Occipital lobe (tissue), 2 donors: ENCODE results near the gene NTHL1. TPM values are rescaled to one million over a fixed set of nuclear protein-coding genes. Genes with fewer than 3 reads are reported as not detected.

Experiments used
- DNase-seq: peaks from one replicate; lab custom pipeline; 2025; lab: John Stamatoyannopoulos, UW
- total RNA-seq: library from RNA; depleted of rRNA; stranded (reverse); fragments of >200 nt; gene quantifications from one replicate; pipeline ENCODE4 v1.2.3, GENCODE V29; 2014

Gene NTHL1
- total RNA-seq, 1 donor from 2014 or later: 20.3 TPM

GRCh38 chr16:2066139-2066538, 18.5 kb upstream of the NTHL1 start:
- DNase-seq: no peak

DNA sequence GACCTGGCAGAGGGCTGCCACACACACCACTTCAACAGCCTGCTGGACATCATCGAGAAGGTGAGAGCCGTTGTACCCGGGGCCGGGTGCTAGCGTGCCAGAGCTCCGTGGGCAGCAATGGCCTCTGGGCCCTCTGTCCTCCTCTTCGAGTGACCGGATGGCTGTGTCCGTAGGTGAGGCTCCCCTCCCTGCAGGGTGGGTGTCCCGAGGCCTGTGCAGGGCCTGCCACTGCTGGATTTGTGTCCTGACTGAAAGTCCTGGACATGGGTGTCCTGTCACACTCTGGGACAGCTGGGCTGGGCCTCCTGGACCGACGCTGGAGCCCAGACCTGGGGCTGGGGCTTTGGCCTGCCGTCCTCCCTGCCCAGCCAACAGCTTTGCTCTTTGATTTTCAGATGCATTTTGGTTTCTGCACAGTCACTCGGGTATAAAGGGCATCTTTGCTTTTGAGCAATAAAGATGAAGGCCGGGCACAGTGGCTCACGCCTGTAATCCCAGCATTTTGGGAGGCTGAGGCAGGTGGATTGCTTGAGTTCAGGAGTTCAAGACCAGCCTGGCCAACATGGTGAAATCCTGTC, 16.8 kb upstream of the NTHL1 start:
- no peak for DNase-seq

DNA sequence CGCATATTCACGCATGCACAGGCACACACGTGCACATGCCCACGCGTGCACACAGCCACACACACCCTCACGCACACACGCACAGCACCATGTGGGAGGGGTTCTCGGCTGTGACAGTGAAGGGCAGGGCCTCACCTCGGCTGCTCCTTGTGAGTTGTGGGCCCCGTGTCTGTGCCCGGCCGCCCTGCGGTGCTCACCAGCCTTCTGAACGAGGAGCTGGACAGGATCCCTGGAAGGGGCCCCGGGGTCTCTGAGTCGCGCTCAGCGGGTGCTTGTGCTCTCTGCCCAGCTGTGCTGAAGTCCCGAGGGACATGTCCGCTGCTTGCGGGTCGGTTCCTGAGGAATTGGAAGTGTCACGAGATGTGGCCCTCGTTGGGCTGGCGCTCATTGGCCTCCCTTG, 16.2 kb upstream of the NTHL1 start:
- DNase-seq: no peak

- no peak for DNase-seq
These were observed 15.2 kb upstream of the NTHL1 start for GRCh38 chr16:2062801-2063200.

GRCh38 chr16:2061526-2061925, 13.9 kb upstream of the NTHL1 start:
- no peak for DNase-seq

DNA sequence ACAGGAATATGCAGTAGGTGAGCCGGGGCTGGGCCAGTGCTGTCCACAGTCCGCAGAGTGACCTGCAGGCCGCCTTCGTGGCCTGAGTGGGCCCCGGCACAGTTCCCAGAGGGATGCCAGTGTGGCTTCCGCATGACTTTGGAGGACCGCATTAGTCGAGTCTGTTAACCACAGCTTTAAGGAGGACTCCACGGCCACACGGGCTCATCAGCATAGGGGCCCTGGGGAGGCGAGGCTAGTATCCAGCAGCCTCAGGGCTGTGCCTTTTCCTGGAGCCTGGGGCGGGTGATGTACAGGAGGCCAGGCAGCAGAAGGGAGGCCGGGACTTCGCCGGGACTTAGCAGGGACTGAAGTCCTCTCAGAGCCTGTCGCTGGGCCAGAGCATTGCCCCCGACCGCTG, 13.4 kb upstream of the NTHL1 start:
- DNase-seq: no peak

DNA sequence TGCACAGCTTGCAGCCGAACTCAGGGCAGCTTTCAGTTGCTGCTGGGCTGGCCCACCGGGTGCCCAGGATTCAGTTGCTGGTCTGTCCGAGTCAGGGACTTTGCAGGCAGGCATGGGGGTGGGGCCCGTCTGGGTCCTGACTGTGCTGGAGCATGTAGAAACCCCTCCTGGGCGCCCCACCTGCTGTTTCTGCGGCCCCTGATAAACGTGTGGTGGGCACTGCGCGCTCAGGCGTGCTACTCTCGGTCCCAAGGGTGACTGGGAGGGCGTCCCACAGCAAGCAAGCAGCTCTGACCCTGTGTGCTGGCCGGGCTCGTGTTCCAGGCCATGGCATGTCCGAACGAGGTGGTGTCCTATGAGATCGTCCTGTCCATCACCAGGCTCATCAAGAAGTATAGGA, 12.7 kb upstream of the NTHL1 start:
- DNase-seq: no peak

DNA sequence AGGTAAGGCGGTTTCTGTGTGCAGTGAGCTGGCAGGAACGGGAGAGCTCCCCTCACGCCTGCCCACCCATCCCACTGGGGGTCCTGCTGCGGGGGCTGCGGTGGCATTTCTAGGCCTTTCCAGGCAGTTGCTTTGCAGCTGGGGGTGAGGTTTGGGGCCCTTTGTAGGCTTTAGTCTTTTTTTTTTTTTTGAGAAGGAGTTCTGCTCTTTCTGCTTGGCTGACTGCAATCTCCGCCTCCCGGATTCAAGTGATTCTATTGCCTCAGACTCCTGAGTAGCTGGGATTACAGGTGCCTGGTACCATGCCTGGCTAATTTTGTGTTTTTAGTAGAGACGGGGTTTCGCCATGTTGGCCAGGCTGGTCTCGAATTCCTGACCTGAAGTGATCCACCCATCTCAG, 11.2 kb upstream of the NTHL1 start:
- DNase-seq: no peak

GRCh38 chr16:2058420-2058819, 10.8 kb upstream of the NTHL1 start:
- DNase-seq: no peak

- no peak for DNase-seq
These were observed 9.8 kb upstream of the NTHL1 start for GRCh38 chr16:2057438-2057837.

GRCh38 chr16:2056681-2057407, 9.2 kb upstream of the NTHL1 start:
- DNase-seq: no peak

GRCh38 chr16:2056077-2056476, 8.4 kb upstream of the NTHL1 start:
- DNase-seq: no peak

- no peak for DNase-seq
These were observed 7.1 kb upstream of the NTHL1 start for GRCh38 chr16:2054543-2055245.

DNA sequence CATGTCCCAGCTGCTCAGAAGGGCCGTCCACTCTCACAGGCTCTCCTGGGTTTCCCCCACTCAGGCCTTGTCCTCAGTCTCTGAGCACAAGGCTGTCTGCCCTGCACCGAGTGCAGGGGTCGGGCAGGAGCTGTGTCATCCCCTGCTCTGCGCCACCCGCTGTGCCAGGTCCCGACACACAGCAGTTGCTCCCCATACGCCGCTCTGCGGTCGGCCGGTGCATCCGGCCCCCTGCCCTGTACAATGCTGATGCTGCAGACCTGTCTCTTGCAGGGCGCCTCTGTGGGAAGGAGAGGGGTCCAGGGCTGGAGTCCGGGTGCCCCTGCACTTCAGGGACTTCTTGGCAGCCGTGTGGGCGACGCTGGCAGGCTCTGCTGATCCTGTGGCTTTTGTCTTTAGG, 6.3 kb upstream of the NTHL1 start:
- no peak for DNase-seq

DNA sequence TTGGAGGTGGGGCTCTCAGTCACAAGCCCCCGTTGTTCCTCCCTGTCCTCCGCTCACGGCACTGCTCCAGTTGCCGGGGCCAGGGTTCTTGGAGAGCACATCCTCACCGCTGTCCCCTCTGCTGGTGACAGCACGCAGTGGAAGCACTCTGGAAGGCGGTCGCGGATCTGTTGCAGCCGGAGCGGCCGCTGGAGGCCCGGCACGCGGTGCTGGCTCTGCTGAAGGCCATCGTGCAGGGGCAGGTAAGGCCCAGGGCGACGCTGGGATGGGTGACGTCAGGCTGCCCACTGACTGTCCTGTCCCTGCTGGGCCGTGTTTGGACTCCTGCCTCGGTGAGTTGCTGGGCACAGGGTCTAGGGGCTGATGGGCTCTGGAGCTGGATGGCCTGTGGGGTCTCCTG, 5.6 kb upstream of the NTHL1 start:
- no peak for DNase-seq

DNA sequence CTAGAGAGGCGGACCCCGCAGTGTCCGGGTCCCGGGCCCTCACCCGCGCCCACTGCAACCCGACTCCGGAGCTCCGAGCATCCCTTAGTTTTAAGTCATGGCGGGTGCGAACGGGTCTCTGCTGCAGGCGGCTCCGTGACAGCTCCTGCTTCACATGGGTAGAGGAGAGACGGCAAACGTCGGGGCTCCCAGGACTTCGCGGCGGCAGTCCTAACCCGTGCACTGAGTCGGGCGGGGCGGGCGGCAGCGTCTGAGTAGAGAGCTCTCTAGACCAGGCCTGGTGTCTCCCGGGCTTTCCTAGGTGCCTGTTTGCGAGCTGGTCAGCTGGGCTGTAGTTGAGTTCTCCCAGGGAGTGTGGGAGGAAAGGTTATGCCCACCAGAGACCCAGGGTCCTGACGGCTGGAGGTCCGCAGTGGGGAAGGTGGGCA, 496 bp upstream of the NTHL1 start:
- DNase-seq: no peak

DNA sequence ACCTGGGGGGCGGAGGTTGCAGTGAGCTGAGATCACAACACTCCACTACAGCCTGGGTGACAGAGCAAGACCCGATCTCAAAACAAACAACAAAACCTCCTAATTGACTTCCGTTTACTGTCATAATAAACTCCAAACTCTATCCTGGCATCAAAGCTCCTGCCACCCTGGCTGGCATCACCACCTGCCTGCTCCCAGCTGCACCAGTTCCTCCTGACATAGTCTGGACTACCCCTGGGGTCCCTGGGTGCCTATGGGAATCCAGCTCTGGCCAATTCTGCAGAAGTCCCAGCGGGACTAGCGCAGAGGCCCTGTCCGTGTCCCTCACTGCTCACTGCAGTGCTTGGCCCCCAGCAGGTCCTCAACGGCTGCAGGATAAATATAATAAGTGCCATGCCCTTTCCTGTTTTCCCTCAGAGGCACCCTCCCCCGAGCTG, 723 bp downstream of the NTHL1 start:
- DNase-seq: no peak

DNA sequence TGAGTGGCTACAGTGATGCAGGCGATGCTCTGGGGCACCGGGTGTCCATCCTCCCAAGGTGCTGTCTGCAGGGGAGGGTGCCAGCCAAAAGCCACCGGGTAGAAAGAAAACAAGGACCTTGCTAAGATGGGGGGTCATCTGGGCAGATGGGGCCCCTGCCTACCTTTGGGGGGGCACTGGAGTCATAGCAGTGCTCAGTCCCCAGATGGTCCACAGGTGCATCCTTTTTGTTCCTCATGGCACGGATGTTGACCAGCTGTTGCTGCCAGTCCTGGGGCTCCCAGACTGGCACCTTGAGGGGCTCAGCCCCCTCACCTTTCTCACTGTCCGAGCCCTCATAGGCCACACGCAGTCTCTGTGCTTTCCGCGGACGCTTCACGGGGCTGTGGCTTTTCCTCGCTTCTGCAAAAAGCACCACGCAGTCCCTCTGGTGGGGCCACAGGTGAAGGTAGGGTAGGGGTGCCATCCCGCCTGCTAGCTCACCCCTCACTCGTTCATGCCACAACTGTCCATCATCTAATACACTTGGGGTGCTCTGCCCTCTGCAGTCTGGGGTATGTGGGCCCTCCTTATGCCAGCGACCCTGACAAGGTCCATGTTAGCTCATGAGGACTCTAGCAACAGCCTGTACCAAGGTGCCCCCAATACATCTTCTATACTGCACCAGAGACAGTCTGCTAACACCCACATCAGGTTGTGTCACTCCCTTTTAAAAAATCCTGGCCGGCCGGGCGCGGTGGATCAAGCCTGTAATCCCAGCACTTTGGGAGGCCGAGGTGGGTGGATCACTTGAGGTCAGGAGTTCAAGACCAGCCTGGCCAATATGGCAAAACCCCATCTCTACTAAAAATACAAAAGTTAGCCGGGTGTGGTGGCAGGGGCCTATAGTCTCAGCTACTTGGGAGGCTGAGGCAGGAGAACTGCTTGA, 1.4 kb downstream of the NTHL1 start:
- no peak for DNase-seq

DNA sequence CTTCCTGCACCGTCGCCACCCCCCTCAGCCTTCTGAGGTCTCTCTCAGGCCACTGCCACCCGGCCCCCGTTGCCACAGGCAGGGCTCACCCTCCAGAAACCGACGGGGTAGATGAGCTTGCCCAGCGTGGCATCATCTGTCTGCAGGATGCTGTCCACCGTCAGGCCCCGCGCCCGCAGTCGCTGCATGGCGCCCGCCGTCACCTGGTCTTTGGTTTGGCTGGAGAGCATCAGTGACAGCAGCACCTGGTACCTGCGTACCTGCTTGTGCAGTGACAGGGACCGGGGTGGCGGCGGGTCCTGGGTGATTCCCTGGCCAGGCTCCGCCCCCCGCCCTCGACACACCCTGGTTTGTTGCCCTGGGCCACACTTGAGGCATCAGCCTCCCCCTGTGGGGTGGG, 3.1 kb downstream of the NTHL1 start:
- no peak for DNase-seq

GRCh38 chr16:2043667-2044451, 3.8 kb downstream of the NTHL1 start:
- DNase-seq: peak; percentile 60
